Skin of body (tissue), 2 donors: Measurements from ENCODE around the gene C6orf132. TPM values are rescaled to one million over a fixed set of nuclear protein-coding genes. Genes with fewer than 3 reads are reported as not detected.

Experiments used
- DNase-seq: peaks from one replicate; lab custom pipeline; 2025; lab: John Stamatoyannopoulos, UW
- total RNA-seq: library from RNA; depleted of rRNA; stranded (reverse); fragments of >200 nt; gene quantifications from one replicate; pipeline ENCODE4 v1.2.3, GENCODE V29; 2014

Gene C6orf132
- total RNA-seq, 1 donor from 2014 or later = 14.5 TPM

GRCh38 chr6:42084889-42085288 is 57.5 kb downstream of the C6orf132 start:
- no peak for DNase-seq

- no peak for DNase-seq
Observed at GRCh38 chr6:42083530-42083929, 58.9 kb downstream of the C6orf132 start.

DNA sequence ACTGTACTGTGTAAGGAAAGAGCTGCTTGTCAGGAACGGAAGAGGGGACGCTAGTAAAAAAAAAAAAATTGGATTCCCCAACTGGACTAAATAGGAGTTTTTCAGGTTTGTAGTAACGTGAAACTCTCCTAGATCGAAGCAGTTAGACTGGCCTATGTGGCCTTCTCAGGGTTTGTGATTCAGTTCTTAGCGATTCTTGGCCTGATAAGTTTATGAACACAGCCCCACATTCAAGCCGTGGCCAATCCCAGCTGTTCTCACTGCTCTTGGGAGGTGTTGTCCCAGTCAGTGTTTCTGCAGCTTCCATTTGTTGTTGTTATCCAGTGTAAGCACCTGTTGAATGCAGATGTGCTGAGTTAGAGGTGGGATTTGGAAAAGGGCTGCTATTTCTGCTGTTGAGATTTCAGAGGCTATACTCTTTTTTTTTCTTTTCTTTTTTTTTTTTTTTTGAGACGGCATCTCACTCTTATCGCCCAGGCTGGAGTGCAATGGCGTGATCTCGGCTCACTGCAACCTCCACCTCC is 62.4 kb downstream of the C6orf132 start:
- no peak for DNase-seq

GRCh38 chr6:42078386-42078785 is 64.0 kb downstream of the C6orf132 start:
- DNase-seq = no peak

DNA sequence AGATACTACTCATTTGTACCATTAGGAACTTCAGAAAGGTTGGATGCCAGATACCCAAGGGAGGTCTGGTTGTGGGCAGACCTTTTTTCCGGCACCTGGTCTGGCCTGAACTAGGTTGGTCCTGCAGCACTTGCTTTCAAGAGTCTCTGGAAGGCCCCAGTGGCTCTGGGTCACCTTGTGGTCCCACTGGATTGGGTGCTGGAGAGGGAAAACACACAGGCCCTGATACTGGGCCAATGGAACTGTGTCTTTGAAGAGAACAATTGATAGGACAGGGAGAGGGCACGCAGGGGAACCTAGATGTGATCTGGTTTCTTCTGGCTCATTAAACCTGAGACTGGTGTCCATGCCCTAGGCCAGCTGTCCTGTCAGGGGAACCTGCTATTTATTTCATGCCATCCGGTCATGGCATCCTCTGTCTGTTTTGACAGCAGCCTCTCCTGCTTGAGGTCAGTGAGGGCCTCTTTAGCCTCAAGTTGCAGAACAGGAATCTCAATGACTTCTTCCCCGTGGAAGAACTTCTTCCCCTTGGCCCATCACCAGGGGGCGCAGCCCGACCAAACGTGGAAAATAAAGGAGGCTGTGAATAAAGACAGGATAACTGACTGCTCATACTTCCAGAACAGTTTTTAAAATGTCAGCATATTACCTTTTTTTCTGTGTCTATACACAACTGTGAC is 67.1 kb downstream of the C6orf132 start:
- peak; percentile 54 for DNase-seq

GRCh38 chr6:42073287-42073686 is 69.1 kb downstream of the C6orf132 start:
- DNase-seq = no peak

- no peak for DNase-seq
Observed at GRCh38 chr6:42071881-42072583, 70.4 kb downstream of the C6orf132 start.

- no peak for DNase-seq
Observed at GRCh38 chr6:42068872-42069522, 73.4 kb downstream of the C6orf132 start.

DNA sequence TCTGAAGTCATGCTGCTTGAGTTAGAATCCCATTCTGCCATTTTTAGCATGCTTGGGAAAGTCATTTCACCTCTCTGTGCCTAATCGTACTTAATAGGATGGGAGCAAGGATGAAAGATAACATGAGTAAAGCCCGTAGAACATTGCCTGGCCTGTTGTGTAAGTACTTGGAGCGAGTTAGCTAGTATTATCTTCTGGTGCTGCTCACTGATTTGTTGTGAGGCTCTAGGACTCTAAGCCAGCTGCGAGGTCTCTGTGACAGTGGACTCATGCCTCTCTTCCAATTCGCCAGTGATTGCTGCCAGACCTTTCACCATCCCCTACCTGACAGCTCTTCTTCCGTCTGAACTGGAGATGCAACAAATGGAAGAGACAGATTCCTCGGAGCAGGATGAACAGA is 74.2 kb downstream of the C6orf132 start:
- no peak for DNase-seq

DNA sequence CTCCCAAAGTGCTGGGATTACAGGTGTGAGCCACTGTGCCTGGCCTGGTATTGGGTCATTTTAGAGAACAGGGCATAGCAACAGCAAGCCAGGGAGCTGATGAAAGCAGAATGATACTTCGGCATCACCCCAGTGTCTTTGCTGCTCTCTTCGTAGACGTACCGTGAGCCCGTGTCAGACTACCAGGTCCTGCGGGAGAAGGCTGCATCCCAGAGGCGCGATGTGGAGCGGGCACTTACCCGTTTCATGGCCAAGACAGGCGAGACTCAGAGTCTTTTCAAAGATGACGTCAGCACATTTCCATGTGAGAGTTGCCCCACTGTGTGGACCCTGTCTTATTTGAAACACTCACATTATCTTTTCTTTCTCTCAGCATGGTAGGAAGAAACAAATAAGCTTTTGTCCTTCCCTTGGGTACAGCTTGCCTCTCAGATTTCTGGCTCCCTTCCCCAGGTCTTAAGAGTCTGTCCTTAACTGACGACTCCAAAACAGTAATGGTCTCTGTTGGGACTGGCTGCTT is 76.2 kb downstream of the C6orf132 start:
- no peak for DNase-seq

DNA sequence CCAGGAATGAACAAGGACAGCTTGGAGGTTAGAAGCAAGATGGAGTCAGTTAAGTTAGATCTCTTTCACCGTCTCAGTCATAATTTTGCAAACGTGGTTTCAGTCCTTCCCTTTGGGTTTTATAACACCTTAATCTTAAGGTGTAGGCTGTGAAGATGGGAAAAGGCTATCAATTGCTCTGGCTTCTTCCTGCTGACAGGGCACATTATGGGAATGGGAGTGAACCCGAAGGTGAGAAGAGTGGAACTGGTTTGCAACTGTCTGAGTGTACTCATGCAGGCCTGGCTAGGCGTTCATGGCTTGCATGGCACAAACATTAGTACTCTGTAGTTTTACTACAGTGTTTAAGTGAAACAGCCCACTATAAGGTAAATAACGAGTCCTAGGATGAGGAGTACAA is 82.7 kb downstream of the C6orf132 start:
- DNase-seq = no peak

DNA sequence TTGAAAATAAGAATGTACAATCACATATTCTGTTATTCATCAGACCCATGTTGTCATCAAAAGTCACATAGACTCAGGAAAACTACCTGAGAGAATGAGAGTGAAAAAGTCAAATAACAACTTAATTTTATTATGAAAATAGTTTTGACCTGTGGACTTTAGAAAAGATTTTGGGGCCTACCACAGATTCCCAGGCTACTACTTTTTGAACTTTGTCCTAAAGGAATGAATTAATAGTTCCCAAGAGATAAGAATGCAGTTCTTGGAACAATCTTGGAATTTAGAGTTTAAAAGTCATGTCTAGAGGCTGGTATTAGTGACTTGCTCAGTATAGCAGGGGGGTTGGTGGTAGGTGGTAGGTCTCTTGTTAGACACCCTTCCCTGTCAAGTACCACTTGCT is 88.8 kb downstream of the C6orf132 start:
- DNase-seq = no peak

GRCh38 chr6:42051268-42051653 is 91.2 kb downstream of the C6orf132 start:
- DNase-seq = no peak

Other genes with a start within 250 kb of the C6orf132 start
- gene USP49, start 247.2 kb downstream of the C6orf132 start, total RNA-seq = 5.0 TPM
- gene MED20, start 221.5 kb downstream of the C6orf132 start, total RNA-seq = 16.7 TPM
- gene BYSL, start 221.1 kb downstream of the C6orf132 start, total RNA-seq = 14.4 TPM
- 26.2 TPM for gene CCND3, start 200.8 kb downstream of the C6orf132 start, total RNA-seq
- gene TAF8, start 92.1 kb downstream of the C6orf132 start, total RNA-seq = 11.0 TPM
- 0.20 TPM for gene GUCA1A, start 30.7 kb upstream of the C6orf132 start, total RNA-seq
- 0.79 TPM for gene GUCA1B, start 52.3 kb upstream of the C6orf132 start, total RNA-seq
- 33.0 TPM for gene MRPS10, start 75.2 kb upstream of the C6orf132 start, total RNA-seq